HG03378 (cell line): ENCODE results near the gene MEGF6.
"Not testable (repeated sequence)": the region's sequence is repeated elsewhere in the genome, so short reads cannot be mapped to it uniquely, and the experiment has no call there.

Source experiments
- ATAC-seq: cut with Tn5 transposase; IDR thresholded peaks from one replicate; pipeline ENCODE4 v1.9.1; 2021; ENCODE audit warnings: mild to moderate bottlenecking, moderate library complexity; ENCODE audit not compliant: unreplicated experiment

MEGF6 gene

DNA sequence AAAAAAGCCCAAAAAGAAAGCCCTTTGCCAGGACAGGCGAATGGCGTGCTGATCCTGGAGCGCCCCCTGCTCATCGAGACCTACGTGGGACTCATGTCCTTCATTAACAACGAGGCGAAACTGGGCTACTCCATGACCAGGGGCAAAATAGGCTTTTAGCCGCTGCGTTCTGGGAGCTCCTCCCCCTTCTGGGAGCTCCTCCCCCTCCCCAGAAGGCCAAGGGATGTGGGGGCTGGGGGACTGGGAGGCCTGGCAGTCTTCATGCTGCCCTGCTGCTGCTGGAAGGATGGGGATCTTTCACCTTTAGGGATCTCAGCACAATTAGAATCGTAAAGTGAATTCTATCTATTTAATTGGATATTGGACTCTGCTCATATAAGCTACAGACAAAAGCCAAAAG is 17.1 kb upstream of the MEGF6 start:
- ATAC-seq = no peak

DNA sequence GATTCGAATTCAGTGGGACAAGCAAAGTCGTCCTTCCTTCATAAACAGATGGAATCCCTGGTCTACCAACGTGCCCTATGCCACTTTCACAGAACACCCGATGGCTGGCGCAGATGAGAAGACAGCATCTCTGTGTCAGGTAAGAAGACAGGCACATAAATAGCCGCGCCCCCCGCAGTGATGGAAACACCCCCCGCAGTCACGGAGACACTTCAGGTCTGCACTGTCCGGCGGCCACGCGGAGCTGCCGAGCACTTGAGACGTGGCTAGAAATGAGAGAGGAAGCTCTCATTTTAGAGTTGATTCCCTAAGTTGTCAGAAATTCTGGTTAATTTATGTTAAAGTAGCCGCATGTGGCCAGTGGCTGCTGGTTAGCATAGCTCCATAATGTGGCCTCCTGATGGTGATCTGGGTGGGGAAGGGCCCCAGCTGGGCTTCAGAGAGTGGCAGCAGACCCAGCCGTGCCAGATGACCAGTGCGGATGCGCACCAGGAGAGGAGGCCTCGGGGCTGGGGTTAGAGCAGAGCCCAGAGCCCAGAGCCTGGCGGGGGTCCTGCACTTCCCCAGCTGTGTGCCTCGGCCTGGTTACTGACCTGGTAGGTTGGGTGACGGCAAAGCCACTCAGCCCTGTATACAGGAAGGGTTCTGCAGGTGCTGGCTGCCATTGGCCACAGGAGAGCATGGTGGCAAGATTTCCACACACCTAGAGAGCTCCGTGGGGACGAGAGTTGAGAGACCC is 16.4 kb upstream of the MEGF6 start:
- no peak for ATAC-seq

DNA sequence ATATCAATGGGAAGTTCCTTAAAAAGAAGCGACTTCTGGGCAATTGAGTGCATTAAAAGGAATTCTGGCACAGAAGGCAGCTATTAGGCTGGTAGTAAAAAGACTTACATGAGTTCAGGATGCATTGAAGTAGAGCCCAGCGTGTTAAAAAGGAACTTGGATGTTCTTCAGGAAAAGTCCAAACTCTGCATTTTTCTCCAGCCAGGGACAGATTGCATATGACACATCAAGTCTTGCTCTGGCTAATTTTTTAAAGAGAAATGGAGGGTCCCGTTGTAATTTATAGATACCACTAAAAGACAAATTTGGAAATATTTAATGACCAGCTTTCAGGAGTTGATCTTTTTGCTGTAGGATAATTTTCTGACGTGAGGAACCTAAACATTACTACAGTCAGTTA is 14.7 kb upstream of the MEGF6 start:
- ATAC-seq = no peak

DNA sequence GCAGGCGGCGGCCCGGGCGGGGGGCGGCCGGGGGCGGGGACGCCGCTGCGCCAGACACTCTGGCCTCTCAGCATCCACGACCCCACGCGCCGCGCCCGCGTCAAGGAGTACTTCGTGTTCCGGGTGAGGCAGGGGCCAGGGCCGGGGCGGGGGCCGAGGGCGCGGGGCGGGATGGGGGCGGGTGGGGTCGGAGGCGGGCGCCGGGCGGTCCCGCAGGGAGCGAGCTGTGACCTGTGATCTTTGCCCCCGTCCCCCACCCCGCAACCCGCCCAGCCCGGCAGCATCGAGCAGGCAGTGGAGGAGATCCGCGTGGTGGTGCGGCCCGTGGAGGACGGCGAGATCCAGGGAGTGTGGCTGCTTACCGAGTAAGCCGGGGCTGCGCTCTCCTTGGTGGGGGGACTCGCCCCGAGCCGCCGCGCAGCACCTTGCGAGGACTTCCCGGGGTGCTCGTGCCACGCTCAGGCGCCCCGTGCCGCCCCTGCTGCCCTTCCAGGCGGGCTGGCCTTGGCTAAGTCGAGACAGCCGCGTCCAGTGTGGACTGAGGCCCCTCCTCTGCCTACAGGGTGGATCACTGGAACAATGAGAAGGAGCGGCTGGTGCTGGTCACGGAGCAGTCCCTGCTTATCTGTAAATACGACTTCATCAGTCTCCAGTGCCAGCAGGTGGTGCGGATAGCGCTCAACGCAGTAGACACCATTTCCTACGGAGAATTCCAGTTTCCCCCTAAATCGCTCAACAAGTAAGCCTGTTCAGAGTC is 14.0 kb upstream of the MEGF6 start:
- no peak for ATAC-seq

DNA sequence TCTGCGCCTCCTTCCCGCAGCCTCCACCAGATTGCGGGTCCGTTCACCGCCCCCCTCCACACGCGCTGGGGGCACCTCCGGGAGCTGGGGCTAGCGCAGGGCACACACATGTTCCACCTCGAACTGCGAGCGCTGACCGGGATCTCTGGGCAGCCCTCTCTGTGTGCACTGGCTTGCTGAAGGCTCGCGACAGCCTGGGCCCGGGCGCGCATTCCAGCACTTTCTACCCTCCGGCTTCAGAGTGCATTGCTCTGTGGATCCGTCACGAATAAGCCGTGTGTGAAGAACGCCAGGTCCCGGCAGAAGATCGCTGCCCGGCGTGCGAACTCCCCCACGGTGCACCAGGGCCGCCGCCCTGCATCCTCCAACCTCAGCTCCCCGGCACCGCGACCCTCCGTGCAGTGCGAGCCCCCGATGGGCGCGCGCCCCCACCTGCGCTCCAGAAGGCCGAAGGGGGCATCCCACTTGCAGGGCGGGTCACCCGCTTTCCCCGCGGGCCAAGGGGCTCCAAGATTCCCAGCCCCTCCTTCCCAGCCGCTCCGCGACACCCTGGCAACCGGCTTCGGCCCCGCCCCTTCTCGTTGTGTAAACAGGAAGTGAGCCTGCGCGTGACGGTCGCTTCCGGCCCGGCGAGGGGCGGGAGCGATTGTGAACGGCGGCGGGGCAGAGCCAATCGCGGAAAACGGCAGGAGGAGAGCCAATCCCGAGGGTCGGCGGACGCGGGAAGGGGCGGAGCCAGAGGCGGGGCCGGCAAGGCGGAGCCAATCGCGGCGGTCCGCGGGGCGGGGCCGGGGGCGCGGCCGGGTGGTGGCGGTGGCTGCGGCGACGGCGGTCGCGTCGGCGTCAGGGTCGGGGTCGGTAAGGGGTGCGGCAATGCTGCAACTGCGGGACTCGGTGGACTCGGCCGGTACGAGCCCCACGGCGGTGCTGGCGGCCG is 13.2 kb upstream of the MEGF6 start, which contains the start of gene TPRG1L:
TSS of gene TPRG1L (plus strand) at position 816 of the 937 bp plus-strand sequence. CDS start at position 874, 58 bp downstream.
- peak; percentile 82 for ATAC-seq

DNA sequence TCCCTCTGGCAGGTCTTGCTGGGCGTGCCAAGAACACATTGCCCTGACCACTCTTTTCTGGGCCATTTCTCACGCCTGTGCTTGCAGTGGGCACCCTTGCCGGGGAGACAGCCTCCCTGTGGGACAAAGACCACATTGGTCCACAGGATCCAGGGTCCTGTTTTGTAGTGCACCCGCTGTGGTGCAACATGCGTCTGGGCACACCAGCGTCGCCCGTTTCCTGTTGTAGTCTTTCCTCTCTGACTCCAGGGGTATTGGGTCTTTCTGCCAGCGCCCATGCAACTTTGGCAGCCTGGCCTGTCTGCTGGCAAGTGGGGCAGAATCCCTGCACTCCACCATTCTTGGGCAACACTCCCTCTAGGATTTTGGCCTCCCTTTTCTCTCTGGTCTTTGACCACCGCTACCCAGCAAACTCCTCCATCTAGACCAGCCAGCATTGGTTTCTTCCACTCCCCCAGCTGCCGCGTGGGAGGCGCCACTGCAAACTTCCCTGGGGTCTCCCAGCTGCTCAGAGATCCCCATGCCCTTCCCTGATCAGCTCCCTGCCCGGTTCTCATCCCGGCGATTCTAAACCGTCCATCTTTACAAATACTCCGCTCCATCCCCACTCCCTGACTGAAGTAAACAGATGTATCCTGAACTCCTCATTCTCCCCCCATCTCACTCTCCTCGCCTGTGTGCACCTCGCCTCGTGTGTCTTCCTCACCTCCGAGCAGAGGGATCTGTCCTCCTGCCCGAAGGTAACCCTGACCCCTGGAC is 12.3 kb upstream of the MEGF6 start:
- no peak for ATAC-seq

DNA sequence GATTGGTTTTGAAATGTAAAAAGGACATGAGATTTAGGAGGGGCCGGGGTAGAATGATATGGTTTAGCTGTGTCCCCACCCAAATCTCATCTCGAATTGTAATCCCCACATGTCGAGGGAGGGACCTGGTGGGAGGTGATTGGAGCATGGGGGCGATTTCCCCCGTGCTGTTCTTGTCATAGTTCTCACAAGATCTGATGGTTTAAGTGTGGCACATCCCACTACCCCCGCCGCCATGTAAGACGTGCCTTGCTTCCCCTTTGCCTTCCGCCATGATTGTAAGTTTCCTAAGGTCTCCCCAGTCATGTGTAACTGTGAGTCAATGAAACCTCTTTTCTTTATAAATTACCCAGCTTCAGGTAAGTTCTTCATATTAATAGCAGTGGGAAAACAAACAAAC is 10.8 kb upstream of the MEGF6 start:
- ATAC-seq = not testable (repeated sequence)

DNA sequence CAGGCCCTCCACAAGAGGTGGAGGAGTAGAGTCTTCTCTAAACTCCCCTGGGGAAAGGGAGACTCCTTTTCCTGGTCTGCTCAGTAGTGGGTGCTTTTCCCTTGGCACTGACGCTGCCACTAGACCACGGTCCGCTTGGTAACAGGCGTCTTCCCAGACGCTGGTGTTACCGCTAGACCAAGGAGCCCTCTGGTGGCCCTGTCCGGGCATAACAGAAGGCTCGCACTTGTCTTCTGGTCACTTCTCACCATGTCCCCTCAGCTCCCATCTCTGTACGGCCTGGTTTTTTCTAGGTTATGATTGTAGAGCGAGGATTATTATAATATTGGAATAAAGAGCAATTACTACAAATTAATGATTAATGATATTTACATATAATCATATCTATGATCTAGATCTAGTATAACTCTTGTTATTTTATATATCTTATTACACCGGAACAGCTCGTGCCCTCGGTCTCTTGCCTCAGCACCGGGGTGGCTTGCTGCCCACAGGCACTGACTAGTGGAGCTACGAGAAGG is 9.9 kb upstream of the MEGF6 start:
- not testable (repeated sequence) for ATAC-seq

DNA sequence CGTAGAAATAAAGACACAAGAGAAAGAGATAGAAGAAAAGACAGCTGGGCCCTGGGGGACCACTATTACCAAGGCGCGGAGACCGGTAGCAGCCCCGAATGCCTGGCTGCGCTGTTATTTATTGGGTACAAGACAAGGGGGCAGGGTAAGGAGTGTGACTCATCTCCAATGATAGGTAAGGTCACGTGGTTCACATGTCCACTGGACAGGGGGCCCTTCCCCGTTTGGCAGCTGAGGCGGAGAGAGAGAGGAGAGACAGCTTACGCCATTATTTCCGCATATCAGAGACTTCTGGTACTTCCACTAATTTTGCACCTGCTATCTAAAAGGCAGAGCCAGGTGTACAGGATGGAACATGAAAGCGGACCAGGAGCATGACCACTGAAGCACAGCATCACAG is 9.4 kb upstream of the MEGF6 start:
- ATAC-seq = no peak

DNA sequence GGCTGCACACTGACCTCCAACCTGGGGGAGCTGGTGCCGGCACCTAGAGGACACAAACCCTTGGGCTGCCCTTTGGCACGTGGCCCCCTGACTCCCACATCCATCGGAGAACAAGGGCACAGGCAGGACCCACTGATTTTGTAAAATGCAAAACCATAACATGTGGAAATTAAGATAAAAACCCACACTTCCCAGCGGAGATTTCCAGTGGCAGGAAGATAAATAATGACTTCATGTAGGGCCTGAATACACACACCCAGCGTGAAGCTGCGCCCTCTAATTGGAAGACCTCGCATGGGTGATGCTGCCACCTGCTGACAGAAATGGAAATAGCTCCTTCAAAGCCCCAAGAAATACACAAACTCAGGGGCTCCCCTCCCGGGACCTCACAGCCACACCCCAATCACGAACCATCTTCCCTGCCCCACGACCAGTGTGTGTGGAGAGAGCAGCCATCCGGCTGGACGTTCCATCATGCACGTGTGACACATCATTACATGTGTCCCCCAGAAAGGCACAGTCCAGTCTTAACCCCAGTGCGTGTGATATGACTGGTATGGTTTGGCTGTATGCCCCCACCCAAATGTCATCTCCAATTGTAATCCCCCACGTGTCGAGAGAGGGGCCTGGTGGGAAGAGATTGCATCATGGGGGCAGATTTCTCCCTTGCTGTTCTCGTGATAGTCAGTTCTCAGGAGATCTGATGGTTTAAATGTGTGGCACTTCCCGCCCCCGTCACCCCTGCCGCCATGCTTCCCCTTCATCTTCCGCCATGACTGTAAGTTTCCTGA is 7.8 kb upstream of the MEGF6 start:
- ATAC-seq = peak; percentile 50

DNA sequence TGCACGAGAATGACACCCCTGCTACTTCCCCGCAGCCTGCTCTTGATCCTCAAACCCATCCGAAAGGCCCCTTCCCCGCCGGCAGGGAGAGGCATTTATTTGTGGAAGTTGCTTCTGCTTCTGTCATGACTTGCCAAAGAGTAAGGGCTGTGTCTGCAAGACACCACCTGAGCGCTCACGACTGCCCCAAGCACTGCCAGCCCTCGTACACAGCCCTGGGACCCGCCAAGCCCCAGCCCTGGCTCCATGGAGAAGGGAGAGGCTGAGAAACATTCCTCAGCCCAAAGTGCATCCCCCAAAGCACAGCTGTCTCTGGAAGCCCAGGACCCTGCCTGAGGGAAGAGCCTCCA is 7.2 kb upstream of the MEGF6 start:
- no peak for ATAC-seq

DNA sequence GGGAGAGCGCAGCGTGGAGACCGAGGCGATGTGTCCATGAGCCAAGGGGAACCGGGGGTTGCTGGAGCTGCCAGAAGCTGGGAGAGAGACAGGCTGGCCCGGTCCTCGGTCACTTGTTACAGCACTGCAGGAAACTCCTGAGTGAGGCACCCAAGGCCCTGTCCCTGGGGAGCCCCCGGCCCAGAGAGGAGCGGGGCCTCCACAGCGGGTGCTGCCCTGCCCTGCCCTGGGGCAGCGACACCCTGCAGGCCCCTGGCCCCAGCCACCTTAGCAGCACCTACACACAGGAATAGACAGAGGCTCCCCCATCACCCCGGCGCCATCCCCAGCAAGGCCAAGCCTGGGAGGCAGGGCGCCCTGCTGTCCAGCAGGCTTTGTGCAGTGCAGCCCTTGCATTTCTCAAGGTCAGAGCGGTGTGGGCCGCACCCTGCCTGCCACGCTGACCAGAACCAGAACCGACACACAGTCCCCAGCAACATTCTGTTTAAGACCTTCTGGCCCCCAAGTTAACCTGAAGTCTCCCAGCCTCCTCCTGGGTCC is 6.6 kb upstream of the MEGF6 start:
- ATAC-seq = no peak

DNA sequence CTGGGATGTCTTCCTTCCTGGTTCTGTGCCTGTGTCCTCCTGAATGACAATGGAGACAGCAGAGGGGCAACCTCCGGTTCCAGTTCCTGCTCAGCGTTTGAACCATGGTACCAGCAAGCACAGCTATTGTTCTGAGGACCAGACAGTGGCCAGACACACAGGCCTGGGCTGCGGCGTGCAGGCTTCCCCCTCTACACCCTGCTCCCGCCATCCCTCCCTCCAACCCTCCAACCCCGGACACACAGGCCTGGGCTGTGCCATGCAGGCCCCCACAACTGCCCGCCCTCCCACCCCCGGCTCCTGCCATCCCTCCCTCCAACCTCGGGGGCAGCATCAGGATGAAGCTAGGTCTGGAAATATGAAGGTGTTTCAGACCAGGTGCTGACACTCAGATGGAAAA is 5.6 kb upstream of the MEGF6 start:
- ATAC-seq = no peak

DNA sequence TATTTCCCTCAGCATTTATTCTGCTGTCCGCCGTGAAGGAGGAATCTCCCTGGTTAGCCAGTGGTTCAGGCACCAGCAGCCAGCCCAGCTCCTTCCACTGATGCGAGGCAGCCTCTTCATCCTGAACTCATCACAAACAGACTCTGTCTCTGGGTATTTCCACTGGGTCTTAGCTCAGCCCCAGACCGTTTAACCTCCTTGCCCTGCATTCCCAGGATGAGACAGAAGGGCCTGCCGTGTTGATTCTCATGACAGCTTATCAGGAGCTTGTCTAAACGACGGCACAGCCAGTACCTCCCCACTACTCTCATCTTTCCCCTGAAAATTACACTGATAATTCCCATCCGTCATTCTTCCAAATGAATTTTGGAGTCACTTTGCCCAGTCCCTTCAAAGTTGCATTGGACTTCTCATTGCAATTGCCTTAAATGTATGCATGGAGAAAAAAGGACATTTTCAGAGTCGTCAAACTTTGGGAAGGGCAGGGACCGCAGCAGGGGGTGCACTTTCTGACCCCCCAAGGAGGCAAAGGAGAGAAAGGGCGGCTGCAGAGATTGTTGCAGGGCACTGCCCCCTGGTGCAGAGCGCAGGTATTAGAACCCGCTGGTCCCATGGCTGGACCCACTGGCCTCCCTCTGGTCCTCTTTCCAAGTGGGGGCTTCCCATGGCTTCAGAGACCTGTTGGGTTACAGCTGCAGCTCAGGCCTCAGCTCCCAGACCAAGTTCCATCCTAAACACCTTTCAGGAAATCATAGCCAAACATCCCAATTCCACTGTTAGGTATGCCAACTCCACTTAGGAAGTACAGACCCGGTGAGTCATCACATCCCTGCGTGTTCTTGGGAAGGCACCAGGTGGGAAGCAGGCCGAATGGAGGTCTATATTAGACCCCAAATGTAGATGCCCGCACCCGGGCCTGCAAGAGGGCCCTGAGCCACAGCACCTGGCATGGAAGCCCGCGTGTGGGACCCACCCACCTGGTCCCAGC is 3.7 kb upstream of the MEGF6 start:
- no peak for ATAC-seq

DNA sequence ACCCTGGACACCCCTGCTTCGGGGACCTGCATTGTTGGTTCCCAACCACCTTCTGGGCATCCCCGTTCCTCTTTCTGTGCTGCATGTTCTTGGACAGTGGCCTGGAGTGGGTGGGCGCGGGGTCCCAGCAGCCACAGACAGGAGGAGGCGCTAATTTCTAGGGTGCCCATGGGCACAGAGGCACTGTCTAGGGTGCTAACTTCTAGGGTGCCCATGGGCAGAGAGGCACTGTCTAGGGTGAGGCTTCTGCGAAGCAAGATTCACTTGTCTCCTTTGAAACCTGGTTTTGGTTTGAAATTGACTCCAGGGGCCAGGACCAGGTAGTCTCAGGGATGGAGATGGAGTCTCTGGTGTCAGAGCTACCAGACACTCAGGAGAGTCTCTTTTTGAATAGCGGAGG is 815 bp upstream of the MEGF6 start:
- ATAC-seq = no peak

DNA sequence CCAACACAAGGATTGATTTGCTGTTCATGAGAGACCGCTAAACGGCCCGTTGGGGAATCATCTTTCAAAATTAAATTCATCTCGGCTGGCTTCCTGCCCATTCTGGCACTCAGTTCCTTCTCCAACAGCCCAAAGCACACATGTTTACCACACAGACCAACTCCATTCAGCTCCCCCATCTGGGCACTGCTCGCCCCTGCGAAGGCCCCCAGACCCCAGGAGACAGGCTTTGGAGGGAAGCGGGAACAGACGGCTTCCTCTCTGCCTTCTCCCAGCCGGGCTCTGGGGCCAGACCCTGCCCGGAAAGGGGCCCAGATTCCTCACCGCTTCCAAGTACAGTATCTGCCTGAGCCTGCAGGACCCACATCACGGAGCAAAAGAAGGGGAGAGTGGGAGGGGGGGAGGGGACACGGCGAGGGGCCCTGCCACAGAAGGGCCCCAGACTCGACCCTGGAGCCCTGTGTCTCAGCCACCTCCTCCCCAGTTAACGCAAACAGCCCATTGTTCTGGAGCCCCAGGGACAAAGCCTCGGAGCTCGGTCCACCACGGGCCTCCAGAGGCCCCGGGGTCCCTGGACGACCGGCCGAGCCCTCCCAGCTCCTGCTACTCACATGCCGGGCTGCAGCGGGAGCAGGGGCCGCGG is 660 bp downstream of the MEGF6 start:
- ATAC-seq = no peak

DNA sequence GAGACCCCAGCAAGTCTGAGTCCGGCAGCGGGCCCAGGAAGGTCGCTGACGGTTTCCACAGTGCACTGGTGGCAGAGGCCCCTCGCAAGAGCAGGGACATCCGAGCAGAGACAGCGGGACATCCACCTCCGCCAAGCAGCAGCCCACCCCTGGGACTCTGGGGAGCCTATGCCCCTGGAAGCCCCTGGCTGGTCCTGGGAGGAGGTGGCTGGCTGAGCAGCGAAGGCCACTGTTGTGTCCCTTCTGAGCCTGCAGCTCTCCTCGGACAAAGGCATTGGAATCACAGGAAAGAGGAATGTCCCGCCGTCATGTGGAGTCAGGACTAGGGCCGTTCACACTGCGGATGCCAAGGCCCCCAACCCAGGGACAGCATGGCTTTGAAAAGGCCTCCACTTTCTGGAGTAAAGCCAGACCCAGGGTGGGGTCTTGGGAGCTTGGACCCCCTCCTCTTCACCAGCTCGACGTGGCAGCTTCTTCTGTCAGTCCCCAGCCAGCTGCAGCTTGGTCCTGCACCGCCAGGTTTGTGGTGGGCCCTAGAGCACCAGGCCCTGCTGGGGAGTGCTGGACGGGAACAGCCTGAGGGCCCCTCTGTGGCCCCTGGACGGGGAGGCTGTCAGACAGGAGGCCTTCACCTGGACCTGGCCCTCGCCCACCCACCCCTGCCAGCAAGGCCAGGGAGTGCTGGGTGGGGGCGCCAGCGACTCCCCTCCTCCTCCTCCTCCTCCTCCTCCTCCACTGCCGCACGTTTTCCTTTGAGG is 1.4 kb downstream of the MEGF6 start:
- ATAC-seq = no peak
